Neural progenitor cell (in vitro differentiated cells): ENCODE measurements around the gene NDOR1.

Source experiments
- EZH2 ChIP-seq: fragments of 200-600 bp; sonication (generic); IDR thresholded peaks from 2 replicates; pipeline ENCODE4 v1.6.1; 2017; ENCODE audit warnings: antibody characterized with exemption, mild to moderate bottlenecking, moderate library complexity
- EZH2phosphoT487 ChIP-seq: fragments of 200-600 bp; sonication (generic); IDR thresholded peaks from 2 replicates; pipeline ENCODE4 v1.6.1; 2017; ENCODE audit warnings: antibody characterized with exemption
- TF ChIP-seq, protein P1 (sequence below): fragments of 200-600 bp; sonication (generic); IDR thresholded peaks from 2 replicates; pipeline ENCODE4 v1.5.1; 2017; ENCODE audit warnings: antibody characterized with exemption, mild to moderate bottlenecking

DNA sequence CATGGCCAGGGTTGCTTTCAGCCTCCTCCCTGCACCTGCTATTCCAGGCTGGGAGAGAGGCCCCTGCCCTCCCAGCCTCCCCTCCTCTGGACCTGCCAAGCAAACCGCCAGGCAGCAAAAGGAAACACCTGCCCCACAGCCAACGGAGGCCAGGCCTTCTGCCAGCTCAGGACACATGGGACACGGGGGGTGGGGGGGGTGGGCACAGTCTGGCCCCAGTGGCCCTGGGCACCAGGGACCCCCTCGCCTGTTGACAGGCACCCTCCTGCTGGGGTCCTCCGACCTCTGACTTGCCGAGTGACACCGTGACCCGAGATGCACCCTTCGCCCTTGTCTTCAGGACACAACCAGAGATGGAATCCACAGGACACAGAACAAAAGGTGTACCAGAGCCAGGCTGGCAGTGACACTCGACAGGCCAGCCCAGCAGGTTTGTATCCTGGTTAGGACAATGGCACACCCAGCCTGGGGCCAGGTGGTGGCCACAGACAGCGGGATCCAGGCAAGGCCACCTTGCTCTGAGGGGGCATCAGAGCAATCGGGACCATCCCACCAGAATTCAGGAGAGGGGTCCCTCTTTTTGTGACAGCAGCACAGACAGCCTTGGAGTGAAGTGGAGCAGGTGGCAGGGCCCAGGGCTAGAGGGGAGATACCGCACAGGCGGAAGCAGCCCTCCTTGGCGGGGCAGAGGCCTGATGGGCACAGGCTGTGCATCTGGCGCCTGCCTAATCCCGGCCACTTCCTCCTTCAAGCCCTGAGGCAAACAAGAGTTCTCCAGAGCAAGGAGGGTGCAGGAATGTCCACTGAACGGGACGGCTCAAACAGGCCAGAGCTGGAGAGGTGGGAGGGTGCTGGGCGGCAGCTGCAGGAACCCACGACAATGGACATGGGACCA is 32.4 kb upstream of the NDOR1 start:
- TF ChIP-seq, protein P1, sequence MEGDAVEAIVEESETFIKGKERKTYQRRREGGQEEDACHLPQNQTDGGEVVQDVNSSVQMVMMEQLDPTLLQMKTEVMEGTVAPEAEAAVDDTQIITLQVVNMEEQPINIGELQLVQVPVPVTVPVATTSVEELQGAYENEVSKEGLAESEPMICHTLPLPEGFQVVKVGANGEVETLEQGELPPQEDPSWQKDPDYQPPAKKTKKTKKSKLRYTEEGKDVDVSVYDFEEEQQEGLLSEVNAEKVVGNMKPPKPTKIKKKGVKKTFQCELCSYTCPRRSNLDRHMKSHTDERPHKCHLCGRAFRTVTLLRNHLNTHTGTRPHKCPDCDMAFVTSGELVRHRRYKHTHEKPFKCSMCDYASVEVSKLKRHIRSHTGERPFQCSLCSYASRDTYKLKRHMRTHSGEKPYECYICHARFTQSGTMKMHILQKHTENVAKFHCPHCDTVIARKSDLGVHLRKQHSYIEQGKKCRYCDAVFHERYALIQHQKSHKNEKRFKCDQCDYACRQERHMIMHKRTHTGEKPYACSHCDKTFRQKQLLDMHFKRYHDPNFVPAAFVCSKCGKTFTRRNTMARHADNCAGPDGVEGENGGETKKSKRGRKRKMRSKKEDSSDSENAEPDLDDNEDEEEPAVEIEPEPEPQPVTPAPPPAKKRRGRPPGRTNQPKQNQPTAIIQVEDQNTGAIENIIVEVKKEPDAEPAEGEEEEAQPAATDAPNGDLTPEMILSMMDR = no peak
- TF ChIP-seq EZH2 (no peak), EZH2phosphoT487 (no peak)
